HG02943 (cell line): ENCODE measurements around the gene CMIP.

Source experiments
- ATAC-seq: cut with Tn5 transposase; IDR thresholded peaks from one replicate; pipeline ENCODE4 v1.9.1; 2021; ENCODE audit warnings: mild to moderate bottlenecking, low read depth, moderate library complexity; ENCODE audit not compliant: unreplicated experiment

CMIP gene

DNA sequence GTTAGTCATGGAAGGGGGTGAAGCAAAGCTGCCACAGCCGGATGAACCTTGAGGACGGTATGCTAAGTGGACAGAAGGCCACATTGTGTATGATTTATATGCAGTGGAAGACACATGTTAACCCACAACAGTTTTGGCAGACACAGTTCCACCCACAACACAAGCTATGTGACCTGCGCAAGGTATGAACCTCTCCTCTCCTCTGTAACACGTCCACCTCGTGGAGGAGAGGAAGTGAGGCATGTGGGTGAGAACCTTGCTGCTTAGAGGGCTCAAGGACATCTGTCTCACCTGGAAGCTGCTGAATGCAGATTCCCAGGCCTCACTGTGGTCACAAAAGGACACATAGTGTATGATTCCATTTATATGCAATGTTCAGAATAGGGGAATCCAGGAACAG is 198.3 kb downstream of the CMIP start:
- ATAC-seq, result no peak

DNA sequence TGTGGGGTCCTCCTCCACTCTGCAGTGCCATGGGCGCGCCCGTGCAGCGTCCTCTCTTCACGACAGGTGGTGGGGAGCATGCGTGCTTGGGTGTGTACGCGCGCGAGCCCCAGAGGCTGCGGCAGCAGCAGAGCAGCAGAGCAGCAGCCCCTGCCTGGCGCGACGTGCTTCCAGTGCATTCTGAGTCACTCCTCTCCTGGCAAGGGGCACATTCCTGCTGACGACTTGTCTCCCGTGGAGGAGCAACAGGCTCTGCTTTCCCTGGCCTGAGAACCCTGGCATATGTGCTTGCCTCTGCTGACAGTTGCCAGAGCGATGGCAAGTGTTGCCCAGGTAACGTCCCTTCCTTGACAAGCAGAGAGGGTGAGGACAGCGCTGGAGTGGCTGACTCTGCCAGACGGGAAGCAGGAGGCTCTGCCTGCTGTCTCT is 200.7 kb downstream of the CMIP start:
- no peak for ATAC-seq

DNA sequence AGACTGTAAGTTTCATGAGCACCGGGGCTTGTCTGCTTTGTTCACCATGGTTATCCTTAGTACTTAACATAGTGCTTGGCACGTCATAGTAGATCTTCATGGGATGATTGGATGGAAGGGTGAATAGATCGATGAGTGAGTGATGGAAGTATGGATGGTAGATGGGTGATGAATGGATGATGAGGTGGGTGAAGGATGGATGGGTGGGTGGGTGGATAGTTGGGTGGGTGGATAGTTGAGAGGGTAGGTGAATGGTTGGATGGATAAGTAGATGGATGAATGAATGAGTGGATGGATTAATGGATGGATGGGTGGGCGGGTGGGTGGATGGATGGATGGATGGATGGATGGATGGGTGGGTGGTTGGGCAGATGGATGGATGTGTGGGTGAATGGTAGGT is 201.3 kb downstream of the CMIP start:
- ATAC-seq, result no peak

DNA sequence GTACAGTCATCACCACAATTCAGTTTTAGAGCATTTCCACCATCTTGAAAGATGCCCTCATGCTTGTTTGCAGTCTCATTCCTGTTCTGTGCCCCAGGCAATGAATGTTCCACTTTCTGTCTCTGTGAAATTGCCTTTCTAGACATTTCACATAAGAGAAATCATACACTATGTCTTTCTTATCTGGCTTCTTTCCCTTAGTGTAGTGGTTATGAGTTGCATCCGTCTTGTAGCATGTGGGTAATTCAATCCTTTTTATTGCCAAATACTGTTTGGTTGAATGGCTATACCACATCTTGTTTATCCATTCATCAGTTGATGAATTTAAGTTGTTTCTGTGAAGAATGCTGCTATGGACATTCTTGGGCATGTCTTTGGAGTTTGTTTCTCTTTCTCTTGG is 202.0 kb downstream of the CMIP start:
- no peak for ATAC-seq

DNA sequence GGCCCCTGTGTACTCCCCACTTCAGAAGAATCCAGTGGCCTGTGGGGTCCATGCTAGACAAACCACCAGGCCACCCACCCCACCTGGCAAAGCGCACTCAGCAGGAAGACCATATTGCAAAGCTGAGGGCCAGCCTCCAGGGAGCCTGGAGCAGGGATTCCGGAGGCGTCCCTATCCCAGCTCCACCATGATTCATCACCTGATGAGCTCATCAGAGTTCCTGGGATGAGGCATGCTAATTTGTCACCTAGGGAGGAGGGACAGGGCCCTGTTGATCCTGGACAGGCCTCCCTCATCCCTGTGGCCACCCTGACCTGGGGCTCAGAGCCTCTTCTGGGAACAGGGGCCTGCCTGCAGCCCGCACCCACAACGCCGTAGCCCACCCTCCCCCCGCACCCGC is 202.9 kb downstream of the CMIP start:
- no peak for ATAC-seq

DNA sequence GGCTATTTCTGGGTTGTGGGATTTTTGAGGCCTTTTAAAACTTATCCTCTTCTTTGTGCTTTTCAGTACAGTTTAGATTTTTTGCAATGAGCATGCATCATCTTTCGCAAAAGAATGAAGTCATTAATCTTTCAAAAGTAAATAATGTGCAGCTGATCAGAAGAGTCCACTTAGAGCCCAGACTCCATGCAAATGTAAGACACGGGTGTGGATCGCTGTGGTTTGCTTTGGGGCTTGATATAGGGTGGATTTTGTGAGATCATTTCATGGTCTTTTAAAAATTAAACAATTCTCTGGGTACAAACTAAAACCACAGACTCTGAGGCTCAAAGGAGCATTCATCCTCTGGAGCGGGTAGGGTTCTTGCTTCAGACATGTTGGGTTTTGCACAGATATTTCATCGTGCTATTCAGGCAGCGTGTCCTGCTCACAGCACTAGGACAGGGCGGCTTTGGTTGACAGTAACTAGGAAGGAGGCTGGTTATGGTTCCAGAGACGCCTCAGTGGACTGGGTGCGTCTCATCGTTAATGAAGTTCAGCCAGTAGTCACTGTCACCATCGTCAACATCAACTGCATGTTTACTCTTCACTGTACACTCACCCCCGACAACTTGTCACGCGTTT is 205.1 kb downstream of the CMIP start:
- ATAC-seq, result no peak

DNA sequence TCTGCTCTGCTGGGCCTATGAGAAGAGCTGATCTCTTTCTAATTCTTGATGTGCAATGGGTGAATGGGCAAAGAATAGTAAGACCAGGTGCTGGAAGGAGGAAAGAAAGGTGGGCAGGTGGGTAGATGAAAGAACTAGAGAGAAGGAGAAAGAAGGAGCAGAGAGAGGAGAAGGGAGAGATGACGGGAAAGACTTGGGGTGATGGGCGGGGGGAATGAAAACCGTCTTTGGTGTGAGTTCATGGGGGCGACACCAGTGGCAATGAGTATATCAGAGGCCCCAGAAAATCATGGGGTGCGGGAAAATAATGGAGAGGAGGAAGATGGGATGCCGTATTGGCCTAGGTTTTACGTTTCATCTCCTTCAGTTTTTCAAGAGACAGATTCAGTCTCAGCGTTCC is 205.7 kb downstream of the CMIP start:
- ATAC-seq, result no peak

DNA sequence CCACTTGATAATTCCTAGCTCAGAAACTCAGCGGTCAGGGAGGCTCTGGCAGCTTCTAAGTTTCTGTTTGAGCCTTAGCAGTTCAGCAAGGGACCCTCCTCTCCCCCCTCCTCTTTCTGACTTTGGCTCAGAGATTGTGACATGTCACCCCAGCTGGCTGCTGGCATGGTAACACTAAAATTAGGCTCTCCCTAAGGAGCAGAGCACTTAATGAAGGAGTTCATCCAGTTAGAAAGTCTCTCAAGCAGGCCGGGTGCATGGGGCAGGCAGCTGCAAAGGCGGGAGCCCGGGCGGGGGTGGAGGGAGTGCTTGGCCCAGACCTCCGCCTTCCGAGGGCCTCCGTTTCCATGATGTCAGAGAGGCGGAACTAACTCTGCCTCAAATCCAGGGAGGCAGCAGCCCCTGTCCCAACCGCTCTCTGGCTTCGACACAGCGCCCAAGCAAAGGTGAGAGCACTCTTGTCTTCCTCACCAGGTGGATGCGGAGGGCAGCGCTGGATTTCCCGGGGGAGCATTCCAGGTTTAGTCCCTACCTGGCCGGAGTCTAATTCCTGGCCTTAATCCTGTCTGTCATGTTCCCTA is 206.5 kb downstream of the CMIP start:
- ATAC-seq, result no peak

DNA sequence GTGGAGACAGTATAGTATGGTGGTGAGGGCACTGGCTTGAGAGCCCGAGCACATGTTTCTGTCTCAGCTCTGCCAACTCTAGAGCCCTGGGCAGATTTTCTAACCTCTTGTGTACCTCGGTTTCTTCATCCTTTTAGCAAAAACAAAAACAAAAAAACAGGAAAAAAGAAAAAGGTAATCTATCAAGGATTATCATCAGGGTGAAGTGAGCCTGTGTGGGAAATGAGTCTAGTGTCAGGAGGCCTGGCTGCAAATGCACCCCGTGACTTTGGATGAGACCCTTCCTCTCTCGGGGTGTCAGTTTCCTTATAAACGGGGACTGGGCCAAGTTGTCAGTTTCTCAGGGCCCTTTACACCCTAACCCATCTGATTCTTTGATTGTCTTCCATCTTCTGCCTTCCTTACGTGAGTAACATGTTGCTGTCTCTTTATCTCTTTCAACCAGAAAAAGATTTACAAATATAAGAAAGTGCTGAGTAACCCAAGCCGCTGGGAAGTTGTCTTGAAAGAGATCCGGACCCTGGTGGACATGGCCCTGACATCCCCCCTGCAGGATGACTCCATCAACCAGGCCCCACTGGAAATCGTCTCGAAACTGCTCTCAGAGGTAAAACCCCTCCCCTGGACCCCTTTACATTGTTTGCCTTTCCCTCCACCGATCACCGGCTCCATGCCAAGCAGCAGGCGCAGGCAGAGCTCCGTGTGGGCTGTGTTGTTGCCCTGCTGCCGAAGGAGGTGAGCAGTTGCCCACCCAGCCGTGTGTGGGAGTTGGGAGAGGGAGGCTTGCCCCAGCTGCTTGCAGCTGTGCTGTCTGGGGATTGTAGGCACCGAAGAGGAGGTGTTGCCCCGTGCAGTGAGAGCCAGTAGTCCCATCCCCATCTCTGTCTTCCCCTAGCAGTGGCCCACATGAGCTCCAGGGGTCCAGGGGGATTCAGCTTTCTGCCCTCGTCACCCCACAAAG is 207.4 kb downstream of the CMIP start:
- ATAC-seq, result no peak

DNA sequence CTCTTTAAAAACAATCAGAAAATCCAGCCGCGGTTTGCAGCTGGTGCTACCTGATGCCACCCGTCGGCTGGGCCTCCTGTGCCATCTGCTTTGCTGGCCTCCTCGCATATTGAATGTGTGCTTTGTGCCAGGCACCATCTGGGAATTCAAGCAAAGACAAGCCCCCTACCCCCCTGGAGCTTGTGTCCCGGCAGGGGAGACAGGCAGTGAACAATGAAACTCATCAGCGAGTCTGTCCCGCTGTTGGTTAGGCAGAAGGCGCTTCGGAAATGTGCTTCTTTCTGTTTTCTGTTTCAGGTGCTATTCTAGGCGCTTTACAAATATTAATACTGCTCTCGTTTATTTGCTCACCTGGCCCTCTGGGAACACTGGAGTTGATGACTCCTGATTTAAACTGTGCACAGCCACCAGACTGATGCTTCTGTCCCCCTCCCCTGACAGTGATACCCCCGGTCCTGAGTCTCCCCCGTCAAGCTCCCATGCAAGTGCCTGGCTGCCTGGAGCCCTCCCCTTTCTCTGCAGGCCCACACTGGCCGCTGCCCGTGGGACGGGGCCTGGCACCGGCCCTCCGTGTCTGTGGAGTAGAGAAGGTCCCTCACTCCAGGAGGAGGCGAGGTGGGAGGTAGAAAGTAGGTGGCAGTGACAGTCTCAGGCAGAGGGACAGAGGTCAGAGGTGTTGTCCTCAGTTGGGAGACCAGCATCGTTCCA is 208.3 kb downstream of the CMIP start:
- no peak for ATAC-seq

DNA sequence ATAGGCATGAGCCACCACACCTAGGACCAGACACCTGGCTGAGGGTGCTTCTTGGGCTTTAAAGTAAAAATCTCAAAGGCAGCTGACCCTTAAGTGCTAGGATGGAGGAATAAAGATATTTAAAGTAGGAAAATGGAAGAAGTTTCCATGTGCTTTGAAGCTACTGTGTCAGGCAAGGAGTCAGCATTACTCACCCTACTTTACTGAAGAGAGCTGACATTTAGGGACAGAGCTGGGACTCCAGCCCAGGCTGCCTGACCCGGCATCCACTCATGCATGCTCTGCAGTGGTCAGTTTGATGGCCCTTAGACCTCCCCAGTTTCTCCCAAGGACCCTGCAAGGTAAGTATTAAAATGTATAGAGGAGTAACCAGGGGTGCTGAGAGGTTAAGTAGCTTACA is 209.7 kb downstream of the CMIP start:
- ATAC-seq, result no peak

DNA sequence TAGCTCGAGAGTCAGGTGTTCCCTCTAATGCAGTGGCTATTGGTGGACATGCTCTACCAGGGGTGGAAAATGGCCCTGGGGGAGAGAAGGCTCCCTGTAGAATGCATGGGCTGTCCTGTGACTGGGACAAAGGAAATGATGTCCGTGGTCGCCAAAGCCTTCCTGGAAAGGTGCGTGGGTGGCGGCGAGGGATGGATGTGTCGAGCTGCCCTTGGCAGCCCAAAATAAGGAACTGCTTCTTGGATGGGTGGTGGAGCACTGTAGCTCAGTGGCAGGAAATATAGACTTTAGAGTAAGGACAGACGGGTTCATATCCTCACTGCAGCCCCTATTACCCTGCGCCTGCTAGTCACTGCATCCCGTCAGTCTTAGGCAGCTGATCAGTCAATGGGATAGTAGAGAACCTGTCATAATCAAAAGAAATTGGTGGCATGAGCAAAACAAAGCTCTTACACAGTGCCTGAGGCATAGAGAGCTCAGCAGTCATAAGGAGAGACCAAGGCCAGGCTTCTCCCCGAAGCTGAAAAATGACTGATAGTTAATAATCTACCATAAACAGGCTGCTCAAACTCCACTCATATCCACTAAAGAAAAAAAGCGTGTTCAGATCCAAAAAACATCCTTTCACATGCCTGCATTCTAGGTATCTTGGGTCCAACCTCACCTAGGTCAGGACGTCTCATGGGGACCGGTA is 211.0 kb downstream of the CMIP start:
- no peak for ATAC-seq

DNA sequence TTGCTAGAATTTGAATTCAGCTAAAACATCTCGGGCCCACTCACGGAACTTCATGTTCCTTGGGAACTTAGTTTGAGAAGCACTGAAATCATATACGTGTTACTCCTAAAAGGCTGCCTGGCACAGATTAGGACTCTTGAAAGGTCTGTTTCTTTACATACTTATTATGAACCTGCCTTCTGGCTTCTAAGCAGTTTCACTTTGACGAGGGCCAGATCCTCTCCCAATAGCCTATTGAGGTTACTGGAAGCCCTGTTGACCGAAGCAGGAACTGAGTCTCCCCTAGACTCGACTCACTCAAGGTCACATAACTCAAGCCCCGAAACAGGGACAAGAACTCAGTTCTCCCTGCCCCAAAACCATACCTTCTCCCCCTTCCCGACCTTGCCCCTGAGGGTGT is 212.6 kb downstream of the CMIP start:
- ATAC-seq, result no peak

DNA sequence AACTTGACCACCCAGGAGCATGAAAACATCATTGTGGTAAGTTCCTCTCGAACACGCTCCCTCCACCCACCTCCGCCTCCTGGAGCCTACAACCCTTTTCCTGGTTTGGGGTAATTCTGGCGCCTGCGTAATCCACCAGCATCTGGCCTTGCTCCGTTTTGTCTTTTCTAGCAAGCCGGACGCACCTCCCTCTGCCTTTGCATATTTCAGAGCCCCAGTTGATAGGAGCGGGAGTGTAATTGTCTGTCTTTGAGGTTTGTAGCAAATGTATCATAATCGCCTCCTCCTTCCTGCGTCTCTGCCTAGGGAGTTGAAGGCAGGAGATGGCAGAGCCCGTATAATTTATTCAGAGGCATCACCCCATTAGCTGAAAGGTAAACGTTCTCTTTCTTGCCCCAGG is 213.2 kb downstream of the CMIP start:
- no peak for ATAC-seq

DNA sequence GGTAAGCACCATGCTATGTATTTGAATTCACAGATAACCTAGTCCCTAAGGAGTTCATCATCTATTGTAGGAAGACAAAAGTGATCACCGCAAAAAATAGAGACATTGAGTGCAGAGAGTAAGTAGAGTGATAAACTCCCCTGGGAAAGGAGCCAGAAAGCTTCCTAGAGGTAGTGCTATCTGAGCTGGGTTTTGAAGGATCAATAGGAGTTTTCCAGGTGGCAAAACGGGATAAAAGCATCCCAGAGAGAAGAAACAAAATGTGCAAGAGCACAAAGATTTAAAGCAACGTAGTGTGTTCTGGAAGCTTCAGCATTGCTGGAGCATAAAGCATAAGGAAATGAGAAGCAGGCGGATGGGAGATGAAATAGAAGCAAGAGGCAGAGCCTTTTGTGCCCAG is 213.8 kb downstream of the CMIP start:
- ATAC-seq, result no peak

DNA sequence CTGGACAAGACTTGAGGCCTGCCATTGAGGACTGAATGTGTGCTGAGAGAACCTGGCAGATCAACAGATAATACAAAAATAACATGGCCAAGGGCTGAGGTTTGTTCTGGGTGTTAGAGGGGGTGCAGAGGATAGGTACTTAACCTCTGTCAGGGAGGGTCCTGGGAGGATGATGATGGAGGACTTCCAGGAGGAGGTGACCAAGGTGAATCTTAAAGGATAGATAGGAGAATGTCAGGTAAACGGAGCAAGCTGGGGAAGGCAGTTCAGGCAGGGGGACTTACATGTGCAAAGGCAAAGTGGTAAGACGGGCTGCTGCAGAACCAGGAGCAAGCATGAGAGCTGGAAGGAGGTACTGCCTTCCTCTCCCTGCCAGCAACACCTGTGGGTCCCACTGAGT is 214.6 kb downstream of the CMIP start:
- no peak for ATAC-seq

DNA sequence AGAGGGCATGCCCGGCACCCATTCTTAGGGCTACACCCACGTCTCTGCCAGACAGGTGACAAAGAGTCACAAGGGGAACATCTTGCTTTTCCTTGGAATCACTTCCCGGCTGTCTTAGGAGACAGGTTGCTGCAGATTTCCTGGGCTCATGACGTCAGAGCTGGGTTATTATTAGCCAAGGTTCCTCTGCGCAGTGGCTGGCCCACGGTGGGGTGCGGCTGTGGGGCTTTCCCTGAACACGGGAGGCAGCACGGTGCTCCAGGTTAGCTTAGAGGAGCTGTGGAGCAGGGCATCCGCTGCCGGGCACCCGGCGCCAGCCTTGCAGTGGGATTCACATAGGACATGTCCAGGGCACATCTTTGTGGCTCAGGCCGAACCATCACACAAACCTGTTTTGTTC is 216.5 kb downstream of the CMIP start:
- no peak for ATAC-seq

DNA sequence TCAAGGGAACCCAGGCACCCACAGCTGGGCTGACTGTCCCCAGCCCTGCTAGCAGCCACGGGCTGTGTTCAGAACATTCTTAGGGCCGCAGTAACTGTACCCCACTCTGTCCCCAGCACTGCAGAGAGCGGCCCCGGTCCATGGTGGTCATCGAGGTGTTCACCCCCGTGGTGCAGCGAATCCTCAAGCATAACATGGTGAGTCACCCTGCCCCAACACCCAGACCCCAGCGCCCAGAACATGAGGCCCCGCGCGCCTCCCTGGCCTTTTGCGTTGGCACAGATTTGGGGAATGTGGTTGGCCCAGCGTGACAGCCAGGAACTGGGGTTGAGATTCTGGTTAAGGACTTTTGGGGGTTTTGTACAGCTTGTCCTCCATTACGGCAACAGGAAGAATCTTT is 219.5 kb downstream of the CMIP start:
- ATAC-seq, result no peak

DNA sequence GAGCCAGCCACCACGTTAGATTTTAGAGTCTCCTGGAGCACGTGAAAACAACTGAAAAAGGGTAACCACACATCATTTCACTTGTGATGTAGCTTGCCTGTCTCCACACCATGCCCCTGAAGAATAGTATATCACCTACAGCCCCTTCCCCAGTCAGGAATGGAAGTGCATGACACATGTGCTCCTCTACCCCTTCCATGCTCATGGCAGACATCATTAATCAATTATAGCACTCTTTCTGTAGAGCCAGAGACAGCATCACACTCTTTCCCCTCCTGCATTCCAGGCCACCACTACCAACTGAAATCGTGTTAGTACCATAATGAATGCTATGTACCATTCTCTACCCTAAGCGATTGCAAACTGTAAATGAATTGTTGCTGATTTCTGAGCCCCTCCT is 221.0 kb downstream of the CMIP start:
- ATAC-seq, result no peak

DNA sequence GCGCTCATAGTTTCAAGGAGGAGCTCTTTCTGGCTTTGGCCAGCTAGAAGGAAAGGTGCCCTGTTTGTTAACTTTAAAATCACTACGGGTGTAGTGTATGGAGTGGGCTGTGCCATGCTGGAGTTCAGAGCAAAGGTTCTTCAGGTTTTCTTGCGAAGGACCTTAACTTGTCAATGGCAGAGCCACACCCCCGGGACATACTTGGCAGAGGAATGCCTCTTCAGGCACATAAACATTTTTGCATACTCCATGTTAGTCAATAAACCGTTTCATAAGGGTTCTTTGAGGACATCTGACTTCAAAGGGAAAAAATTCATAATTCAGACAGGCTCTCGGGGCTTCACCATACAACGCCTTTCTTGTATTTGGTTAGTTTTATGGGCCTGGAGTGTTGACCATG is 221.5 kb downstream of the CMIP start:
- ATAC-seq, result no peak
